ENCODE data around the gene RNF7.

Gene RNF7

DNA sequence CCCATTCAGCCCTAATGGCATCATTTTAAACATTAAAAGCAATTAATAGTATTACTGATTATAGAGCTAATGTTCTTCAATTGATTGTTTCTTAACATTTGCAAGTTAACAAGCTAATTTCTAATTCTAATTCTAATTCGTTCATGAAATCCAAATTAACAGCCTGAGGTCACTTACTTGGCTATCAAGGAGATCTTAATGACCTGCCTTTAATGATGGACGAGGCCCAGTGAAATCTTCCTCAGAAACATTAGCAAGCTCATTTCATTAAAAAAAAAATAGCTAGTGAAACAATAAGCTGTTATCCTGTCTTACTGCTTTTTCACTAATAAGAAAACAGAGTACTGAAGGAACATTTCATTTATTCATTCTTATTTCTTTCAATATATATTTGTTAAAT lies 15.4 kb upstream of the RNF7 start:
- no peaks in the 10 kb centered on the region for H3K4me1 ChIP-seq (ENCODE audit: control insufficient read depth, low read length)
- H3K4me2 ChIP-seq (ENCODE audit: low read length) = no peak overlapping the region
- H3K27ac ChIP-seq (ENCODE audit: low read depth, low read length) = no peak overlapping the region
- H3K4me3 ChIP-seq (ENCODE audit: low read length) = no peak overlapping the region
- no peak for TF ChIP-seq EZH2phosphoT487 (IDR thresholded peaks at IDR 0.05; ENCODE audit: borderline replicate concordance, low read length)
- TF ChIP-seq, protein P1, sequence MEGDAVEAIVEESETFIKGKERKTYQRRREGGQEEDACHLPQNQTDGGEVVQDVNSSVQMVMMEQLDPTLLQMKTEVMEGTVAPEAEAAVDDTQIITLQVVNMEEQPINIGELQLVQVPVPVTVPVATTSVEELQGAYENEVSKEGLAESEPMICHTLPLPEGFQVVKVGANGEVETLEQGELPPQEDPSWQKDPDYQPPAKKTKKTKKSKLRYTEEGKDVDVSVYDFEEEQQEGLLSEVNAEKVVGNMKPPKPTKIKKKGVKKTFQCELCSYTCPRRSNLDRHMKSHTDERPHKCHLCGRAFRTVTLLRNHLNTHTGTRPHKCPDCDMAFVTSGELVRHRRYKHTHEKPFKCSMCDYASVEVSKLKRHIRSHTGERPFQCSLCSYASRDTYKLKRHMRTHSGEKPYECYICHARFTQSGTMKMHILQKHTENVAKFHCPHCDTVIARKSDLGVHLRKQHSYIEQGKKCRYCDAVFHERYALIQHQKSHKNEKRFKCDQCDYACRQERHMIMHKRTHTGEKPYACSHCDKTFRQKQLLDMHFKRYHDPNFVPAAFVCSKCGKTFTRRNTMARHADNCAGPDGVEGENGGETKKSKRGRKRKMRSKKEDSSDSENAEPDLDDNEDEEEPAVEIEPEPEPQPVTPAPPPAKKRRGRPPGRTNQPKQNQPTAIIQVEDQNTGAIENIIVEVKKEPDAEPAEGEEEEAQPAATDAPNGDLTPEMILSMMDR (IDR thresholded peaks at IDR 0.05; ENCODE audit: low read depth, low read length, poor library complexity, severe bottlenecking) = no peak
- no peaks in the 10 kb centered on the region for H3F3A ChIP-seq (ENCODE audit: control insufficient read depth, insufficient read depth)
- no peaks in the 10 kb centered on the region for H3K36me3 ChIP-seq (ENCODE audit: control insufficient read depth, low read length)
- H3K9me3 ChIP-seq (ENCODE audit: control insufficient read depth, insufficient read depth, low read length) = no peaks in the 10 kb centered on the region
- H3K27me3 ChIP-seq (ENCODE audit: control insufficient read depth, low read length) = no peaks in the 10 kb centered on the region
- H4K20me1 ChIP-seq (ENCODE audit: control insufficient read depth, insufficient read depth, low read depth, low read length) = no peaks in the 10 kb centered on the region
- no peaks in the 10 kb centered on the region for H3K9me2 ChIP-seq (replicated peaks; ENCODE audit: control insufficient read depth, low read length)
- no peaks in the 10 kb centered on the region for H3K79me2 ChIP-seq (ENCODE audit: control insufficient read depth, low read length)

DNA sequence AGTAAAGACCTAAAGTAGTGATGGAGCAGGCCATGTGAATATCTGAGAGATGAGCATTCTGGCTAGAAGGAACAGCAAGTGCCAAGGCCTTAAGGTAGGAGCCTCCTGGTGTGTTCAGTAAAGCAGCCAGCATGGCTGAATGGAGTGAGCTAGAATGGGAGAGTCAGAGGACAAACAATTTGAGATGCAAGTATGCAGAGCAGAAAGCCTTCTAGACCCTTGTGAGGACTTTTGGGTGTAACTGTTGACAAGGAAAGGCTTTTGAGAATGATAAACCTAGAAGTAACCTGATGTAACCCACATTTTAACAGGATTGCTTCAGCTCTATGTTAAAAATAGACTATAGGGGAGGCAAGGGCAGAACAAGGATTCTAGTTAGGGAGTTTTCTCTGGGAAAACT lies 14.8 kb upstream of the RNF7 start:
- Histone ChIP-seq H4K20me1 (ENCODE audit: control insufficient read depth, insufficient read depth, low read depth, low read length) (no peaks in the 10 kb centered on the region), H3F3A (ENCODE audit: control insufficient read depth, insufficient read depth) (no peaks in the 10 kb centered on the region), H3K27ac (ENCODE audit: low read depth, low read length) (no peak overlapping the region), H3K4me2 (ENCODE audit: low read length) (no peak overlapping the region), H3K4me1 (ENCODE audit: control insufficient read depth, low read length) (no peaks in the 10 kb centered on the region), H3K27me3 (ENCODE audit: control insufficient read depth, low read length) (no peaks in the 10 kb centered on the region), H3K9me3 (ENCODE audit: control insufficient read depth, insufficient read depth, low read length) (no peaks in the 10 kb centered on the region), H3K36me3 (ENCODE audit: control insufficient read depth, low read length) (no peaks in the 10 kb centered on the region), H3K79me2 (ENCODE audit: control insufficient read depth, low read length) (no peaks in the 10 kb centered on the region), H3K4me3 (ENCODE audit: low read length) (no peak overlapping the region), H3K9me2 (replicated peaks; ENCODE audit: control insufficient read depth, low read length) (no peaks in the 10 kb centered on the region)
- no peak for TF ChIP-seq EZH2phosphoT487 (IDR thresholded peaks at IDR 0.05; ENCODE audit: borderline replicate concordance, low read length)
- TF ChIP-seq, protein P1 (IDR thresholded peaks at IDR 0.05; ENCODE audit: low read depth, low read length, poor library complexity, severe bottlenecking) = no peak

DNA sequence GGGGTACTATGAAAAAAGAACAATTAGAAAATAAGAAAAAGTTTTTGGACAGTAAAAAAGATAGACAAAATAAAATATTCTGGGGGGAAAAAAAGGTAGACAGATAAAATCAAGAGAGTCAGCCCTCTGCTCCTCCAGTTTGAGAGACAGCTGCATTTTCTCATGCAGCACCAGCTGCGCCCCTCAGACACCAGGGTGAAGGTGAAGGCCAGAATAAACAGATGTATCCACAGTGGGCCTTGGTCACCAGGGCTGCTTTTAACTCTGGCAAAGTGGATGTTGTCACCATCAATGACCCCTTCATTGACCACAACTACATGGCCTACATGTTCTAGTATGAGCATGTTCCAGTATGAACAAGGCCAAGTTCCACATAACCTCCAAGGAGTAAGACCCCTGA lies 13.9 kb upstream of the RNF7 start:
- no peak for TF ChIP-seq EZH2phosphoT487 (IDR thresholded peaks at IDR 0.05; ENCODE audit: borderline replicate concordance, low read length)
- TF ChIP-seq, protein P1 (IDR thresholded peaks at IDR 0.05; ENCODE audit: low read depth, low read length, poor library complexity, severe bottlenecking) = no peak
- no peak overlapping the region for H3K27ac ChIP-seq (ENCODE audit: low read depth, low read length)

DNA sequence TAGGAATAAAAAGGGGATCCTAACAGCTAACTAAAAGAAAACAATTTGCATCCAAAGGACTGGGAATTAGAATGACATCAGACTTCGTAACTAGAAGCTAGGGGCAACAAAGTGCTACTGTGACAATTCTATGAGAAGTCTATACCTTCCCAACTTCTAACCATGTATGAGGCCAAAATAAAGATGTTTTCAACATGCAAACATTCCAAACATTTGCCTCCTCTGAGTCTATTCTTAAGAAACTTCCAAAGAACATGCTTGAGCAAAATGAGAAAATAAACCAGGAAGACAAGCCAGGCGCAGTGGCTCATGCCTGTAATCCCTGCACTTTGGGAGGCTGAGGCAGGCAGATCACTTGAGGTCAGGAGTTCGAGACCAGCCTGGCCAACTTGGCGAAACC lies 13.1 kb upstream of the RNF7 start:
- no peaks in the 10 kb centered on the region for H4K20me1 ChIP-seq (ENCODE audit: control insufficient read depth, insufficient read depth, low read depth, low read length)
- H3K4me2 ChIP-seq (ENCODE audit: low read length) = no peak overlapping the region
- no peaks in the 10 kb centered on the region for H3K4me1 ChIP-seq (ENCODE audit: control insufficient read depth, low read length)
- TF ChIP-seq, protein P1 (IDR thresholded peaks at IDR 0.05; ENCODE audit: low read depth, low read length, poor library complexity, severe bottlenecking) = no peak
- TF ChIP-seq EZH2phosphoT487 (IDR thresholded peaks at IDR 0.05; ENCODE audit: borderline replicate concordance, low read length) = no peak
- H3K9me2 ChIP-seq (replicated peaks; ENCODE audit: control insufficient read depth, low read length) = no peaks in the 10 kb centered on the region
- no peaks in the 10 kb centered on the region for H3K36me3 ChIP-seq (ENCODE audit: control insufficient read depth, low read length)
- H3K9me3 ChIP-seq (ENCODE audit: control insufficient read depth, insufficient read depth, low read length) = no peaks in the 10 kb centered on the region
- no peak overlapping the region for H3K27ac ChIP-seq (ENCODE audit: low read depth, low read length)
- H3K27me3 ChIP-seq (ENCODE audit: control insufficient read depth, low read length) = no peaks in the 10 kb centered on the region
- no peaks in the 10 kb centered on the region for H3F3A ChIP-seq (ENCODE audit: control insufficient read depth, insufficient read depth)
- H3K4me3 ChIP-seq (ENCODE audit: low read length) = no peak overlapping the region
- H3K79me2 ChIP-seq (ENCODE audit: control insufficient read depth, low read length) = no peaks in the 10 kb centered on the region

More for the DNA sequence above, 13.9 kb upstream of the RNF7 start:
- no peaks in the 10 kb centered on the region for H3K36me3 ChIP-seq (ENCODE audit: control insufficient read depth, low read length)
- no peak overlapping the region for H3K4me2 ChIP-seq (ENCODE audit: low read length)
- no peaks in the 10 kb centered on the region for H3K79me2 ChIP-seq (ENCODE audit: control insufficient read depth, low read length)
- no peak overlapping the region for H3K4me3 ChIP-seq (ENCODE audit: low read length)
- no peaks in the 10 kb centered on the region for H3K9me3 ChIP-seq (ENCODE audit: control insufficient read depth, insufficient read depth, low read length)
- H3F3A ChIP-seq (ENCODE audit: control insufficient read depth, insufficient read depth) = no peaks in the 10 kb centered on the region
- H3K27me3 ChIP-seq (ENCODE audit: control insufficient read depth, low read length) = no peaks in the 10 kb centered on the region
- no peaks in the 10 kb centered on the region for H3K4me1 ChIP-seq (ENCODE audit: control insufficient read depth, low read length)
- H4K20me1 ChIP-seq (ENCODE audit: control insufficient read depth, insufficient read depth, low read depth, low read length) = no peaks in the 10 kb centered on the region
- no peaks in the 10 kb centered on the region for H3K9me2 ChIP-seq (replicated peaks; ENCODE audit: control insufficient read depth, low read length)
